Activated T-helper 2 cell treated with anti-CD3 and anti-CD28 coated beads, Interferon-gamma antibody, Interleukin-2, Interleukin-4, amounts not matched to agents 10 μg/mL and 5 μg/mL and 100 μg/mL, durations not matched to agents 14 hours and 24 hours and 36 hours (primary cell): Measurements from ENCODE around the gene GNAL. TPM values are rescaled to one million over a fixed set of nuclear protein-coding genes. Genes with fewer than 3 reads are reported as not detected.
"Not testable (repeated sequence)": the region's sequence is repeated elsewhere in the genome, so short reads cannot be mapped to it uniquely, and the experiment has no call there.

Experiments
- DNase-seq: peaks from one replicate; pipeline ENCODE4 v3.0.0; 2021; ENCODE audit warnings: low spot score
- H3K27ac Mint-ChIP-seq: one replicate; pipeline ENCODE4 v1.8.0; 2021; ENCODE audit warnings: mixed read lengths
- H3K27me3 Mint-ChIP-seq: one replicate; pipeline ENCODE4 v1.8.0; 2021; ENCODE audit warnings: low read depth, mixed read lengths
- H3K36me3 Mint-ChIP-seq: one replicate; pipeline ENCODE4 v1.8.0; 2021; ENCODE audit warnings: low read depth, mixed read lengths
- H3K4me1 Mint-ChIP-seq: one replicate; pipeline ENCODE4 v1.8.0; 2021; ENCODE audit warnings: low read depth, mixed read lengths
- H3K4me3 Mint-ChIP-seq: one replicate; pipeline ENCODE4 v1.8.0; 2021; ENCODE audit warnings: low read depth, mild to moderate bottlenecking, moderate library complexity, mixed read lengths
- H3K9me3 Mint-ChIP-seq: one replicate; pipeline ENCODE4 v1.8.0; 2021; ENCODE audit warnings: mixed read lengths
- intact Hi-C: fragments of 100-400 bp; cut with micrococcal nuclease; formaldehyde crosslinking; loops from one replicate; pipeline ENCODE4 v1.15.1; 2023
- total RNA-seq: library from RNA; stranded (reverse); gene quantifications from 2 replicates; pipeline ENCODE4 v1.2.3, GENCODE V29; 2022

The GNAL gene
- total RNA-seq, 1 donor from 2014 or later, result 0.52 TPM

GRCh38 chr18:11909061-11909455 lies 220.0 kb downstream of the GNAL start:
- peaks cover 23% of the 10 kb centered on the region for H3K36me3 Mint-ChIP-seq
- H3K27ac Mint-ChIP-seq, result peak overlapping the region; percentile 74
- intact Hi-C loops, result loop anchor here (1.0 to 2.0 kb wide), 2 partner anchors 58 to 72 kb away; partner anchors contain the start of genes CHMP1B and IMPA2
- H3K4me3 Mint-ChIP-seq, result peak overlapping the region; percentile 80
- H3K9me3 Mint-ChIP-seq, result no peaks in the 10 kb centered on the region
- DNase-seq, result no peak
- H3K27me3 Mint-ChIP-seq, result no peaks in the 10 kb centered on the region
- H3K4me1 Mint-ChIP-seq, result peaks cover 20% of the 10 kb centered on the region

- DNase-seq, result no peak
- Mint-ChIP-seq H3K9me3 (no peaks in the 10 kb centered on the region), H3K4me1 (peaks cover 20% of the 10 kb centered on the region), H3K27me3 (no peaks in the 10 kb centered on the region), H3K36me3 (peaks cover 23% of the 10 kb centered on the region), H3K4me3 (peak overlapping the region; percentile 80), H3K27ac (peak overlapping the region; percentile 74)
- intact Hi-C loops, result loop anchor here (1.0 to 2.0 kb wide), 2 partner anchors 59 to 72 kb away; partner anchors contain the start of genes CHMP1B and IMPA2
Observed at GRCh38 chr18:11909591-11910026, 220.5 kb downstream of the GNAL start.

GRCh38 chr18:11916880-11917279 lies 227.8 kb downstream of the GNAL start:
- H3K4me1 Mint-ChIP-seq, H3K27me3 Mint-ChIP-seq, H3K36me3 Mint-ChIP-seq, DNase-seq, H3K4me3 Mint-ChIP-seq, H3K27ac Mint-ChIP-seq, H3K9me3 Mint-ChIP-seq, intact Hi-C loops: not testable (repeated sequence)

GRCh38 chr18:11919522-11919921 lies 230.5 kb downstream of the GNAL start:
- H3K36me3 Mint-ChIP-seq, H3K9me3 Mint-ChIP-seq, intact Hi-C loops, H3K27me3 Mint-ChIP-seq, H3K4me3 Mint-ChIP-seq, H3K27ac Mint-ChIP-seq, H3K4me1 Mint-ChIP-seq, DNase-seq: not testable (repeated sequence)

- H3K4me1 Mint-ChIP-seq, result peaks cover 6% of the 10 kb centered on the region
- H3K9me3 Mint-ChIP-seq, result no peaks in the 10 kb centered on the region
- intact Hi-C loops, result no loop called here
- DNase-seq, result no peak
- no peak overlapping the region for H3K27ac Mint-ChIP-seq
- H3K4me3 Mint-ChIP-seq, result no peak overlapping the region
- no peaks in the 10 kb centered on the region for H3K27me3 Mint-ChIP-seq
- no peaks in the 10 kb centered on the region for H3K36me3 Mint-ChIP-seq
Observed at GRCh38 chr18:11923450-11923849, 234.4 kb downstream of the GNAL start.

GRCh38 chr18:11925800-11926481 lies 236.9 kb downstream of the GNAL start:
- Mint-ChIP-seq H3K36me3 (no peaks in the 10 kb centered on the region), H3K27me3 (no peaks in the 10 kb centered on the region), H3K4me1 (peaks cover 6% of the 10 kb centered on the region), H3K4me3 (no peak overlapping the region), H3K9me3 (no peaks in the 10 kb centered on the region), H3K27ac (no peak overlapping the region)
- intact Hi-C loops, result no loop called here
- no peak for DNase-seq

- Mint-ChIP-seq H3K27ac (no peak overlapping the region), H3K27me3 (no peaks in the 10 kb centered on the region), H3K4me1 (peaks cover 6% of the 10 kb centered on the region), H3K36me3 (no peaks in the 10 kb centered on the region), H3K9me3 (no peaks in the 10 kb centered on the region), H3K4me3 (no peak overlapping the region)
- intact Hi-C loops, result no loop called here
- no peak for DNase-seq
Observed at GRCh38 chr18:11927497-11927896, 238.4 kb downstream of the GNAL start.

- Mint-ChIP-seq H3K4me1 (no peaks in the 10 kb centered on the region), H3K9me3 (no peaks in the 10 kb centered on the region), H3K27ac (no peak overlapping the region), H3K36me3 (no peaks in the 10 kb centered on the region), H3K27me3 (no peaks in the 10 kb centered on the region), H3K4me3 (no peak overlapping the region)
- DNase-seq, result no peak
- intact Hi-C loops, result no loop called here
Observed at GRCh38 chr18:11932393-11932792, 243.3 kb downstream of the GNAL start.

Other genes starting within 250 kb of the GNAL start
- gene SLC35G4, start 79.7 kb upstream of the GNAL start, total RNA-seq, result not detected in 2 replicates
- gene CHMP1B, start 162.1 kb downstream of the GNAL start, total RNA-seq, result 27.3 and 28.3 TPM in 2 replicates
- 37.5 and 40.6 TPM in 2 replicates for gene MPPE1, start 219.1 kb downstream of the GNAL start, total RNA-seq